Skeletal muscle cell (primary cell): ENCODE measurements around the gene PRDM15.

Experiments used
- DNase-seq: peaks from one replicate; pipeline ENCODE4 v3.0.0-alpha.2; 2010; ENCODE audit warnings: low read depth
- H3K4me3 ChIP-seq: 2 replicates; pipeline ENCODE4 v1.5.1; 2011; ENCODE audit warnings: low read depth, mild to moderate bottlenecking, control low read depth, low read length, moderate library complexity

Gene PRDM15

GRCh38 chr21:41914358-41914757 lies 35.2 kb upstream of the PRDM15 start:
- H3K4me3 ChIP-seq: no peak overlapping the region
- no peak for DNase-seq

- no peak for DNase-seq
- H3K4me3 ChIP-seq: no peak overlapping the region
Measured at GRCh38 chr21:41913230-41913629, 34.1 kb upstream of the PRDM15 start.

- DNase-seq: no peak
- no peak overlapping the region for H3K4me3 ChIP-seq
Measured at GRCh38 chr21:41908829-41909228, 29.7 kb upstream of the PRDM15 start.

GRCh38 chr21:41907496-41908258 lies 28.5 kb upstream of the PRDM15 start:
- no peak overlapping the region for H3K4me3 ChIP-seq

GRCh38 chr21:41906770-41907169 lies 27.6 kb upstream of the PRDM15 start:
- no peak for DNase-seq
- H3K4me3 ChIP-seq: no peak overlapping the region

More at GRCh38 chr21:41907496-41908258, 28.5 kb upstream of the PRDM15 start:
- DNase-seq: no peak

- no peak for DNase-seq
- H3K4me3 ChIP-seq: no peak overlapping the region
Measured at GRCh38 chr21:41903559-41904351, 24.6 kb upstream of the PRDM15 start.

- DNase-seq: no peak
- no peak overlapping the region for H3K4me3 ChIP-seq
Measured at GRCh38 chr21:41902946-41903345, 23.8 kb upstream of the PRDM15 start.

GRCh38 chr21:41901782-41902181 lies 22.6 kb upstream of the PRDM15 start:
- no peak for DNase-seq
- no peak overlapping the region for H3K4me3 ChIP-seq

GRCh38 chr21:41901099-41901498 lies 22.0 kb upstream of the PRDM15 start:
- no peak for DNase-seq
- no peak overlapping the region for H3K4me3 ChIP-seq

GRCh38 chr21:41900401-41900800 lies 21.3 kb upstream of the PRDM15 start:
- DNase-seq: no peak
- no peak overlapping the region for H3K4me3 ChIP-seq

GRCh38 chr21:41899426-41900202 lies 20.5 kb upstream of the PRDM15 start:
- no peak for DNase-seq

GRCh38 chr21:41898998-41899397 lies 19.9 kb upstream of the PRDM15 start:
- H3K4me3 ChIP-seq: no peak overlapping the region
- DNase-seq: no peak

More at GRCh38 chr21:41899426-41900202, 20.5 kb upstream of the PRDM15 start:
- no peak overlapping the region for H3K4me3 ChIP-seq

GRCh38 chr21:41897700-41898099 lies 18.6 kb upstream of the PRDM15 start:
- no peak overlapping the region for H3K4me3 ChIP-seq
- no peak for DNase-seq

GRCh38 chr21:41897047-41897669 lies 18.0 kb upstream of the PRDM15 start:
- no peak for DNase-seq
- no peak overlapping the region for H3K4me3 ChIP-seq

GRCh38 chr21:41895643-41896493 lies 16.7 kb upstream of the PRDM15 start:
- no peak overlapping the region for H3K4me3 ChIP-seq
- DNase-seq: no peak

GRCh38 chr21:41894922-41895557 lies 15.9 kb upstream of the PRDM15 start:
- peak; percentile 45 for DNase-seq
- H3K4me3 ChIP-seq: no peak overlapping the region

GRCh38 chr21:41894511-41894910 lies 15.4 kb upstream of the PRDM15 start:
- H3K4me3 ChIP-seq: no peak overlapping the region
- DNase-seq: no peak

- DNase-seq: no peak
- H3K4me3 ChIP-seq: no peak overlapping the region
Measured at GRCh38 chr21:41892726-41893125, 13.6 kb upstream of the PRDM15 start.
